ENCODE data around the gene PIP5K1C.

Gene PIP5K1C

GRCh38 chr19:3732108-3732507 is 31.8 kb upstream of the PIP5K1C start:
- ATAC-seq (replicated peaks) (no peak), DNase-seq (no peak)
- peaks cover 11% of the 10 kb centered on the region for H3K36me3 Mint-ChIP-seq (ENCODE audit: insufficient read depth)
- H3K4me3 Mint-ChIP-seq = no peak overlapping the region
- H3K9me3 Mint-ChIP-seq = no peaks in the 10 kb centered on the region
- no peaks in the 10 kb centered on the region for H3K27me3 Mint-ChIP-seq
- no peaks in the 10 kb centered on the region for H3K4me1 Mint-ChIP-seq (ENCODE audit: low read depth in 2 of 2)
- H3K27ac Mint-ChIP-seq = no peak overlapping the region

GRCh38 chr19:3730457-3730958 is 30.2 kb upstream of the PIP5K1C start:
- Mint-ChIP-seq H3K27ac (no peak overlapping the region), H3K4me3 (no peak overlapping the region), H3K27me3 (no peaks in the 10 kb centered on the region), H3K4me1 (ENCODE audit: low read depth in 2 of 2) (no peaks in the 10 kb centered on the region), H3K9me3 (no peaks in the 10 kb centered on the region), H3K36me3 (ENCODE audit: insufficient read depth) (peaks cover 11% of the 10 kb centered on the region)
- DNase-seq (no peak), ATAC-seq (replicated peaks) (no peak)

GRCh38 chr19:3725640-3726310 is 25.5 kb upstream of the PIP5K1C start:
- no peak overlapping the region for H3K4me3 Mint-ChIP-seq
- DNase-seq (no peak), ATAC-seq (replicated peaks) (no peak)
- H3K9me3 Mint-ChIP-seq = no peaks in the 10 kb centered on the region
- peaks cover 3 to 8% of the 10 kb centered on the region in 2 donors for H3K4me1 Mint-ChIP-seq (ENCODE audit: low read depth in 2 of 2)
- no peak overlapping the region for H3K27ac Mint-ChIP-seq
- H3K36me3 Mint-ChIP-seq (ENCODE audit: insufficient read depth) = peaks cover 3% of the 10 kb centered on the region
- peaks cover 0 to 7% of the 10 kb centered on the region in 2 donors for H3K27me3 Mint-ChIP-seq

GRCh38 chr19:3725121-3725520 is 24.9 kb upstream of the PIP5K1C start:
- Mint-ChIP-seq H3K36me3 (ENCODE audit: insufficient read depth) (peaks cover 3% of the 10 kb centered on the region), H3K9me3 (no peaks in the 10 kb centered on the region), H3K4me3 (no peak overlapping the region), H3K27ac (no peak overlapping the region), H3K27me3 (peaks cover 0 to 13% of the 10 kb centered on the region in 2 donors), H3K4me1 (ENCODE audit: low read depth in 2 of 2) (peaks cover 3 to 9% of the 10 kb centered on the region in 2 donors)
- ATAC-seq (replicated peaks) = no peak
- DNase-seq = no peak

GRCh38 chr19:3723883-3724282 is 23.6 kb upstream of the PIP5K1C start:
- H3K27ac Mint-ChIP-seq = no peak overlapping the region
- peaks cover 3% of the 10 kb centered on the region for H3K36me3 Mint-ChIP-seq (ENCODE audit: insufficient read depth)
- peaks cover 0 to 13% of the 10 kb centered on the region in 2 donors for H3K27me3 Mint-ChIP-seq
- no peak for DNase-seq
- H3K4me3 Mint-ChIP-seq = no peak overlapping the region
- no peaks in the 10 kb centered on the region for H3K9me3 Mint-ChIP-seq
- H3K4me1 Mint-ChIP-seq (ENCODE audit: low read depth in 2 of 2) = peaks cover 7 to 9% of the 10 kb centered on the region in 2 donors
- ATAC-seq (replicated peaks) = no peak

DNA sequence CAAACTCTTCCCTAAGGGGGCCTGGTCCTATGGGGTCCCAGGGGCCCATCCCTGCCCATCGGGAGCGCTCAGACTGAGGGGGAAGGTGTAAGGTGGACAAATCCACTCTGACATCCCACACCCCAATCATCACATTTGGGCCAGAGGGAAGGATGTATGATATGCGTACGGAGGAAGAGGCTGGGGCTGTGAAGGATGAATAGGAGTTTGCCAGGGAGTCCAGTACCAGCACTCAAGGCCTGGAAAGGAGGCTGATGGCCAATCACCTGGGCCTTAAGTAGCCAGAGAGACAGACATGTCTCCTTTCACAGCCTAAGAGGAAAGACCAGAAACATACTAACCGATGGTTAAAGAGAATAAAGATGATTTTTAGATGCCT is 22.8 kb upstream of the PIP5K1C start:
- DNase-seq (no peak), ATAC-seq (replicated peaks) (no peak)
- Mint-ChIP-seq H3K27me3 (peaks cover 0 to 13% of the 10 kb centered on the region in 2 donors), H3K9me3 (no peaks in the 10 kb centered on the region), H3K36me3 (ENCODE audit: insufficient read depth) (peaks cover 3% of the 10 kb centered on the region), H3K4me3 (no peak overlapping the region), H3K27ac (no peak overlapping the region), H3K4me1 (ENCODE audit: low read depth in 2 of 2) (peaks cover 7 to 9% of the 10 kb centered on the region in 2 donors)

DNA sequence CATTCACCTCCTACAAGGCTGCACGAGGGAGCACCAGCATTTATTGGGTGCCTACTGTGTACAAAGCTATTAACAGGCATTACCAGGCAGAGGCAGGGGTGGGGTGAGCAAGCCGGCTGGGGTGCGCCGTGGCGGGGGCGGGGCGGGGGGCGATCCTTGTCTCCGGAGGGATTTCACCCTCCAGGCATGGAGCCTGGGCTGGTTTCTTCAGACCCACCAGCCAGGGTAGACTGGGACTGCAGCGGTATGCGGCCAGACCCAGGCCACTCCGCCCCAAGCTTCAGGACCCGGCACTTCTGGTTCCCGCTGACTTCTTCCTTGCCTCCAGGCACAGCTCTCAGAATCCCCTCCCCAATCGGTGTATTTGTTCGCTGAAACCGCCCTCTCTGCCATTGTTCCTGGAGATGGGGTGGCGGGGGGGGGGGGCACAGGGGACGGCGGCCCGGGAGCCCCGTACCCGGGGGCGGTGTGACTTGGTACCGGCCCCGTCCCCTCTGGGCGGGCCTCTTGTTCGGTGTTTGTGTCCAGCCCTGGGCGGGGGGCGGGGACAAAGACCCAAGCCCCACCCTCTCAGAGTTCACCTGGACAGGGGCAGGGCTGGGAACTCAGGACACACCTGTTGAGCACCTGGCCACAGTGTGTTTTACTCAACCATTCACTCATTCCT is 22.3 kb upstream of the PIP5K1C start:
- ATAC-seq (replicated peaks) (no peak), DNase-seq (no peak)
- Mint-ChIP-seq H3K4me1 (ENCODE audit: low read depth in 2 of 2) (peaks cover 7 to 9% of the 10 kb centered on the region in 2 donors), H3K27ac (no peak overlapping the region), H3K36me3 (ENCODE audit: insufficient read depth) (peaks cover 3% of the 10 kb centered on the region), H3K9me3 (no peaks in the 10 kb centered on the region), H3K27me3 (peaks cover 0 to 13% of the 10 kb centered on the region in 2 donors), H3K4me3 (peak overlapping the region; percentile 73 to 75)

GRCh38 chr19:3721887-3722442 is 21.7 kb upstream of the PIP5K1C start:
- H3K36me3 Mint-ChIP-seq (ENCODE audit: insufficient read depth) = peaks cover 3% of the 10 kb centered on the region
- no peak overlapping the region for H3K27ac Mint-ChIP-seq
- ATAC-seq (replicated peaks) (no peak), DNase-seq (no peak)
- H3K9me3 Mint-ChIP-seq = no peaks in the 10 kb centered on the region
- peaks cover 7 to 9% of the 10 kb centered on the region in 2 donors for H3K4me1 Mint-ChIP-seq (ENCODE audit: low read depth in 2 of 2)
- peaks cover 0 to 13% of the 10 kb centered on the region in 2 donors for H3K27me3 Mint-ChIP-seq
- peak overlapping the region; percentile 73 to 75 for H3K4me3 Mint-ChIP-seq

GRCh38 chr19:3721131-3721886 is 21.0 kb upstream of the PIP5K1C start:
- H3K27ac Mint-ChIP-seq = no peak overlapping the region
- H3K36me3 Mint-ChIP-seq (ENCODE audit: insufficient read depth) = peaks cover 3% of the 10 kb centered on the region
- H3K9me3 Mint-ChIP-seq = no peaks in the 10 kb centered on the region
- peak overlapping the region; percentile 73 to 75 for H3K4me3 Mint-ChIP-seq
- peaks cover 7 to 9% of the 10 kb centered on the region in 2 donors for H3K4me1 Mint-ChIP-seq (ENCODE audit: low read depth in 2 of 2)
- peak; percentile 96 for ATAC-seq (replicated peaks)
- peak; percentile 88 to 92 (median 90) for DNase-seq
- peaks cover 0 to 13% of the 10 kb centered on the region in 2 donors for H3K27me3 Mint-ChIP-seq

DNA sequence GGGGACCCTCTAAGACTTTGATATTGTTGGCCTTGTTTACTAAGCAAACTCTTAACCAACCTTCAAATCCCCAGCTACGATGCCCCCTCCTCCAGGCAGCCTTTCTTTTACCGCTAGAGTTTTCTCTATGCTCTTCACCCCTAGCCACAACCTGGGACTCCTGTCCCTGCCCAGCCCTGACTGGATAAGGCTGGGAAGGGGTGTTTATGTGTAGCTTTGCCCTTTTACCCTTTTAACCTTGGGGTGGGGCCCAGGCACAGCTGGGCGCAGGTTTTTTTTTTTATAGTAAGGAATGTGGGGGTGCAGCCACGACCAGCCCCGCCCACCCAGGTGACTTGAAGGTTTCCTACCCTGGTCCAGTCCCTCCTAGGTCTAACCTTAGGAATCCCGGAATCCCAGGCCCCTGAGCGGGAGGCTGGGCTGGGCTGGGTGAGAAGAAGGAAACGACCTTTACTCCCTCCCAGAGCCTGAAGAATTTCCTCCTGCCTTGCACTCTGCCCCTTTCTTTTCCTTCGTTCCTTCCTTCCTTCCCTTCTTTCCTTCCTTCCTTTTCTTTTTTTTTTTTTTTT is 20.2 kb upstream of the PIP5K1C start:
- H3K4me1 Mint-ChIP-seq (ENCODE audit: low read depth in 2 of 2) = peaks cover 7 to 9% of the 10 kb centered on the region in 2 donors
- peaks cover 0 to 13% of the 10 kb centered on the region in 2 donors for H3K27me3 Mint-ChIP-seq
- no peak overlapping the region for H3K27ac Mint-ChIP-seq
- H3K36me3 Mint-ChIP-seq (ENCODE audit: insufficient read depth) = no peaks in the 10 kb centered on the region
- no peaks in the 10 kb centered on the region for H3K9me3 Mint-ChIP-seq
- ATAC-seq (replicated peaks) = no peak
- DNase-seq = no peak
- H3K4me3 Mint-ChIP-seq = peak overlapping the region; percentile 4 to 75

- Mint-ChIP-seq H3K4me3 (peak overlapping the region in 1 of 2 donors; percentile 75), H3K27ac (no peak overlapping the region), H3K4me1 (ENCODE audit: low read depth in 2 of 2) (peaks cover 7 to 9% of the 10 kb centered on the region in 2 donors), H3K36me3 (ENCODE audit: insufficient read depth) (no peaks in the 10 kb centered on the region), H3K27me3 (peaks cover 0 to 13% of the 10 kb centered on the region in 2 donors), H3K9me3 (no peaks in the 10 kb centered on the region)
- ATAC-seq (replicated peaks) (no peak), DNase-seq (no peak)
These were observed 19.6 kb upstream of the PIP5K1C start for GRCh38 chr19:3719868-3720267.

- Mint-ChIP-seq H3K4me3 (no peak overlapping the region), H3K4me1 (ENCODE audit: low read depth in 2 of 2) (peaks cover 5% of the 10 kb centered on the region in 2 donors), H3K27me3 (peaks cover 0 to 10% of the 10 kb centered on the region in 2 donors), H3K9me3 (no peaks in the 10 kb centered on the region), H3K36me3 (ENCODE audit: insufficient read depth) (no peaks in the 10 kb centered on the region), H3K27ac (no peak overlapping the region)
- no peak for DNase-seq
- no peak for ATAC-seq (replicated peaks)
These were observed 15.9 kb upstream of the PIP5K1C start for GRCh38 chr19:3716147-3716668.

All from effector memory CD8-positive, alpha-beta T cell (primary cell).